GM13977 (cell line): Measurements from ENCODE around the gene UBE2Z.
"Not testable (repeated sequence)": the region's sequence is repeated elsewhere in the genome, so short reads cannot be mapped to it uniquely, and the experiment has no call there.

Experiments used
- DNase-seq: peaks from one replicate; pipeline ENCODE4 v3.0.0; 2012; ENCODE audit warnings: low spot score
- CTCF ChIP-seq: IDR thresholded peaks from 2 replicates; pipeline ENCODE4 v1.5.1; 2012; ENCODE audit warnings: mild to moderate bottlenecking, control low read depth; ENCODE audit not compliant: insufficient read depth; ENCODE audit errors: extremely low read depth, missing control alignments
- in situ Hi-C: fragments of 300-500 bp; cut with MboI; formaldehyde crosslinking; loops from one replicate; pipeline ENCODE4 v1.12.0; 2022; ENCODE audit warnings: low sequenced_read_pairs, low pct_unique_long_range_greater_than_20kb, mixed read lengths, inconsistent platforms; ENCODE audit not compliant: unreplicated experiment

Gene UBE2Z

GRCh38 chr17:48928876-48929811 lies 20.9 kb downstream of the UBE2Z start:
- no peak for TF ChIP-seq CTCF
- in situ Hi-C loops = no loop called here
- no peak for DNase-seq

- TF ChIP-seq CTCF = no peak
- DNase-seq = no peak
- in situ Hi-C loops = no loop called here
Observed at GRCh38 chr17:48929812-48930165, 21.6 kb downstream of the UBE2Z start.

- TF ChIP-seq CTCF = no peak
- in situ Hi-C loops = no loop called here
- no peak for DNase-seq
Observed at GRCh38 chr17:48930435-48930873, 22.2 kb downstream of the UBE2Z start.

- no peak for DNase-seq
- in situ Hi-C loops = no loop called here
- no peak for TF ChIP-seq CTCF
Observed at GRCh38 chr17:48933035-48933434, 24.8 kb downstream of the UBE2Z start.

- no peak for TF ChIP-seq CTCF
- peak; percentile 97 for DNase-seq
- in situ Hi-C loops = no loop called here
Observed at GRCh38 chr17:48944515-48945260, 36.5 kb downstream of the UBE2Z start, which contains the start of gene SNF8. Gene SNF8, minus strand, starts transcription at chr17:48944842. Its CDS starts 108 bp downstream, at chr17:48944734.

GRCh38 chr17:48945261-48945651 lies 37.0 kb downstream of the UBE2Z start:
- in situ Hi-C loops, DNase-seq: not testable (repeated sequence)

- in situ Hi-C loops = no loop called here
- DNase-seq = no peak
- no peak for TF ChIP-seq CTCF
Observed at GRCh38 chr17:48951572-48951971, 43.4 kb downstream of the UBE2Z start.
